Breast epithelium (tissue), 3 donors: ENCODE data around the gene SV2C.

ENCODE experiments used
- POLR2A ChIP-seq: fragments of 450-650 bp; IDR thresholded peaks from one replicate; pipeline ENCODE4 v1.6.1; 2016; ENCODE audit warnings: antibody characterized with exemption, mild to moderate bottlenecking, moderate library complexity
- POLR2AphosphoS5 ChIP-seq, 3 donors: sonication (generic); formaldehyde crosslinking; IDR thresholded peaks; one replicate each; pipeline ENCODE4 v1.6.1; 2017; ENCODE audit warnings: antibody characterized with exemption in 3 of 3
- TF ChIP-seq, protein P1 (sequence below), 3 donors: fragments of 450-650 bp; IDR thresholded peaks; one replicate each; pipeline ENCODE4 v1.5.1; 2016 to 2017; ENCODE audit warnings: antibody characterized with exemption in 3 of 3, mild to moderate bottlenecking in 3 of 3, moderate library complexity in 3 of 3

DNA sequence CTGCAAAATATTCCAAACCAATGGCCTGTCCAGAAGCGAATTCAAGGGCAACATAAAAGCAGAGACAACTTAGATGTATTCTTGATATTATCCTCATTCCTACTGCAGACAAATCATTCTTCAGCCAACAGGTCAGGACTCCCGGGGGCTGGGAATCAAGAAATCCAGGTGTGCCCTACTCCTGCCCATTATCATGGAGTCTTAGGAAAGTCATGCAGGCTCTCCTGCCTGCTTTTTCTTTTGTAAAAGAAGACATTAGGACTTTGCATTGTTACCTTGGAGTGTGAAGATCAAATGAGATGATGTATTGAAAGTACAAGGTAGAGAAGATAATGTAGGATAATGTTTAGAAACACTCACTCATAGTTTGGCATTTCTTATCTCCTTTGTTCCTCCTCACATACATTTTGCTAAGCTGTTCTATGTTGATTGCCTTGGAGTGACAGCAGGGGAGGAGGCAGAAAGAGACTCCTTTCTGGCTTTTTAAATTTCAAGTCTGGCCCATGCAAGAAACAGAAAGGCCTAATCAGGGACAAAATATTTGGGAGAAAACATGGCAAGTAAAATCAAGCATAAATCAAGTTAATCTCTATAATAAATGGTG is 113.8 kb downstream of the SV2C start:
- no peak for TF ChIP-seq POLR2A
- TF ChIP-seq, protein P1, sequence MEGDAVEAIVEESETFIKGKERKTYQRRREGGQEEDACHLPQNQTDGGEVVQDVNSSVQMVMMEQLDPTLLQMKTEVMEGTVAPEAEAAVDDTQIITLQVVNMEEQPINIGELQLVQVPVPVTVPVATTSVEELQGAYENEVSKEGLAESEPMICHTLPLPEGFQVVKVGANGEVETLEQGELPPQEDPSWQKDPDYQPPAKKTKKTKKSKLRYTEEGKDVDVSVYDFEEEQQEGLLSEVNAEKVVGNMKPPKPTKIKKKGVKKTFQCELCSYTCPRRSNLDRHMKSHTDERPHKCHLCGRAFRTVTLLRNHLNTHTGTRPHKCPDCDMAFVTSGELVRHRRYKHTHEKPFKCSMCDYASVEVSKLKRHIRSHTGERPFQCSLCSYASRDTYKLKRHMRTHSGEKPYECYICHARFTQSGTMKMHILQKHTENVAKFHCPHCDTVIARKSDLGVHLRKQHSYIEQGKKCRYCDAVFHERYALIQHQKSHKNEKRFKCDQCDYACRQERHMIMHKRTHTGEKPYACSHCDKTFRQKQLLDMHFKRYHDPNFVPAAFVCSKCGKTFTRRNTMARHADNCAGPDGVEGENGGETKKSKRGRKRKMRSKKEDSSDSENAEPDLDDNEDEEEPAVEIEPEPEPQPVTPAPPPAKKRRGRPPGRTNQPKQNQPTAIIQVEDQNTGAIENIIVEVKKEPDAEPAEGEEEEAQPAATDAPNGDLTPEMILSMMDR (IDR thresholded peaks at IDR 0.05) = no peak
- no peak for TF ChIP-seq POLR2AphosphoS5 (IDR thresholded peaks at IDR 0.05)
